ENCODE results near the gene PRSS38. TPM values are rescaled to one million over a fixed set of nuclear protein-coding genes. Genes with fewer than 3 reads are reported as not detected.

The PRSS38 gene
- total RNA-seq, 1 donor from 2014 or later, result not detected

DNA sequence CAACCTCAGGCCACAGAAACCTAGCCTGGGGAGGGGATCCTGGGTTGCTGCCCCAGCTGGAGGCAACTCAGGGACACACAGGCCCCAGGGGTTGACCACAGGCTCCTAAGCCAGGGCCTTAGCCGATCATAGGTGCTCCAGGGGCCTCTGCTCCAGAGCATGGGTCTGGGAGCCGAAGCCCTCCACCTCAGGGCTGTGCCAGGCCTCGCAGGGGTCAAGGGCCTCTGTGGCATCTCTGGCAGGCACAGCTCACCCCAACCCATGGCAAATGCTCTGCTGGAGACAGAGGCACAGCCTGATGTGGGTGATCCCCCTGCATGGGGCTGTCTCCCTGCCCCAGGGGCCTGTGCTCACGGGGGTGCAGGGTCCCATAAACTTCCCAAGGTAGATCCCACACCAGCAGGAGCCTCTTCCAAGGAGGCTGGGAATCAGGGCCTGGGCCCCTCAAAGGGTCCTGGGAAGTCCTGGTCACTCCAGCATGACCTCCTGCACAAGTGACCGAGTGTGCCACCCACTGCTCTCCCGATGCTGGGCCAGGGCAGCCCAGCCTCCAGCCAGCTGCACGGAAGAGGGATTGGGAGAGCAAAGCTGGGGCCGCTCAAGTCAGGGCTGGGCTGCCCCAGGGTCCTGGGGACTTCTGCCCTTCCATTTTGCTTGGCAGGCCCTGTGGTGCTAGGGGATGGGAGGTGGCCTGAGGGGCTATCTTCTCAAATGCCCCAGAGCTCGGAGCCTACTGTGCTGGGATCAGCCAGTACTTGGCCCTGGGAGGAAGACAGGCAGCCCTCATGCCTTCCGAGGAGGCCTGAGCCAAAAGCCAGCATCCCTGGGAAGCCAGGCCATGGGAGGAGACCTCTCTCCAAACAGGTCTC, 22.2 kb upstream of the PRSS38 start:
- DNase-seq, result no peak

DNA sequence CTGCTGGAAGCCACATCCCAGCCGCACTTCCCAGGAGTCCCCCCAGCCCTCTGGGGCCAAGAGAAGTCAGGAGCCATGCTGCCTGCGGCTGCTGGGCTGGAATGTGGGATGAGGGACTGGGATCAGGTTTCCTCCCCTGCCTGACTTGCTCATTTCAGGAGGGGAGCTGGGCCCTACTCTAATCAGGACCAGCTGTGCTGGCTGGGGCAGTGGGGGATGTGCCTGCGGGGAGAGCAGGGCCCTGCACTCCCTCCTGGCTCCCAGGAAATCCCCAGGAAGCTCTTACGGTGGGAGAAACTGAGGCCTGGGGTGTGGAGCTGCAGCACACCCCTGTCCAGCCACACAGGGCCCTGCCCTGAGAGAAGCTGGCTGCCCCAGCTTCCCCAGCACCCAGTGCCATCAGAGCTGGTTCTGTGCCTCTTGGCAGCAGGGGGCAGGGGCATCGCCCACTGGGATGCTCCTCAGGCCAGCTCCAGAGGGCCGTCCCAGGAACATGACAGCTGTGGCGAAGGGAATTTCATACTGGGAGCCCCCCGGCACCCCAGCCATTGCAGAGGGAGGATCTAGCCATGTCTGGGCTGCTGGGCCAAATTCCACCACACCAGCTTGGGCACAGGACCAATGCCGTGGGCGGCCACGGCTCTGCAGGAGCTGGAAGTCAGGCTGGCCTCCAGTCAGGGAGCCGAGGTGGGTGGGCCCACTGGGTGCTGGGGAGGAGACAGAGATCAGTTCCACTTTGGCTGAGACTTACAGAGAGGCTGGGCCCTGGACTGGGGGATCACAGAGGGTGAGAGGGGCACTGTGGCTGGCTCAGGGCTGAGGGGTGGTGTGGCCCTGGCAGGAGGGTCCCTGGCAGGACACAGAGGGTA, 21.3 kb upstream of the PRSS38 start:
- DNase-seq, result no peak

DNA sequence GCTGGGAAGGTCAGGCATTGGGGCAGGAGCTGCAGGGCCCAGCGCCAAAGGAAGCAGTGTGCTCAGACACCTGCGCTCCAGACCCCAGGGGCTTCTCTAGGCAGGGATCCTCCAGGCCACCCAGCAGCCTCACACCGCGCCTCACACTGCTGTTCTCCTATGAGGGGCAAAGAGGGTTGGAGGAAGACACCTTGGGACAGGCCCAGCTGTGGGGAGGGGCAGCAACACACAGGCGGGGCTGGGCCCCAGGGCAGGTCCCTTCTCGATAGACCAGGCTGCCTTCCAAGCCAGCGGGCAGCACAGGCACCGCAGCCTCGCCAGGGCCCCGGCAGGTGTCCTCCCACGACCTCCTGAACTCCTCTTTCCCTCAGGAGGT, 20.7 kb upstream of the PRSS38 start:
- DNase-seq, result no peak

DNA sequence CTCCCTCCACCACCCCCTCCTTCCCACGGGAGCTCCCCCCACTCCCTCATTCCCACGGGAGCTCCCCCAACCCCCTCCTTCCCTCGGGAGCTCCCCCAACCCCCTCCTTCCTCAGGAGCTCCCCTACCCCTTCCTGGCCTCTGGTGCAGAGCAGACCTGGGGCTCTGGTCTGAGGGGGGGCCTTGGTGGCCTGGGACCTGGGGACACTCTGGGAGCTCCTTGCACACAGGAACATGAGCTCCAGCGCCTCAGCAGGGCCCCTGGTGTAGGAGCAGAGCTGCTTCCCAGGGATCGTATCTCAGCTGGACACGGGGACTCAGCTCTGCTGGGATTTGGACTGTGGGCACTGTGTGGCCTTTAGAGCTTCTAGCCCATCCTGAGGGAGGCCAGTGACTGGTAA, 19.7 kb upstream of the PRSS38 start:
- no peak for DNase-seq

DNA sequence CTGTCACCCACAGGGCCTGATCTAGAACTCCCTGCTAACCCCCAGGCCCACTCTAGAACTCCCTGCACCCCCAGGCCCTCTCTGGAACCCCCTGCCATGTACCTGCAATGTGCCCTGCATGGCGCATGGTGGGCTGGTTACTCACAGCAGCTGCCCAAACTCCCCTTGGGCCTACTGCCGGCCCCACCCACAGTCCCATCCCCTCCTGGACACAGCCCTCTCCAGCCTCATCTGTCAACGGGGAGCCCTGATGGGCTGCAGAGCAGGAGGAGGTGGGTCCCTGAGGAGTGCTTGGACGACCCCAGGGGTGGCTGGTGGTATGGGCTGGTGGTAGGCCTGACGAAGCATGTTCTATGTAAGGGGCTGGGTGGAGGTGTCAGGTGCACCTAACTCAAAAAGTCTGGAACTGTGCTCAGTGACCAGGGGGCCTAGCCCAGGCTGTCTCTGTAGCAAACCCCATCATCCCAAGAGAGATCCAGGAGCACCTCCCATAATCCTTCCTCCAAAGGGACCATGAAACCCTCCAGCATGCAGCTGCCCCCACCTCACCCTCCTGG, 19.0 kb upstream of the PRSS38 start:
- DNase-seq, result no peak

DNA sequence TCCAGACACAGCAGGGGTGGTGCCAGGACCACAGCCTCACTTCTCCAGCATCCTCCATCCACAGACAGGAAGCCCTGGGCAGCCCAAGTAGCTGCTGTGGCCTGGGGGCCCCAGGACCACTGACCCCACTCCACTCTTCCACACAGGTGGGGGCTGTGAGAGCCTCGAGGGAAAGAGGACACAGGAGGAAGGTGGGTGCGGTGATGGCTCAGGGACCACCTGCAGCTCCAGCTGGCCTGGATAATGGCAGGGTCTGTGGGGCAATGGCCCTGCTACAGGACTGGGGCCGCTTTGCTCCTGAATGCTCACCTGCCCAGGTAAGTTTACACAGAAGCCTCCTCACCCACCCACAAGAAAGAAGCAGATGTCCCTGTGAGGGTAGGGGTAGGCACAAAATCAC, 18.3 kb upstream of the PRSS38 start:
- no peak for DNase-seq

DNA sequence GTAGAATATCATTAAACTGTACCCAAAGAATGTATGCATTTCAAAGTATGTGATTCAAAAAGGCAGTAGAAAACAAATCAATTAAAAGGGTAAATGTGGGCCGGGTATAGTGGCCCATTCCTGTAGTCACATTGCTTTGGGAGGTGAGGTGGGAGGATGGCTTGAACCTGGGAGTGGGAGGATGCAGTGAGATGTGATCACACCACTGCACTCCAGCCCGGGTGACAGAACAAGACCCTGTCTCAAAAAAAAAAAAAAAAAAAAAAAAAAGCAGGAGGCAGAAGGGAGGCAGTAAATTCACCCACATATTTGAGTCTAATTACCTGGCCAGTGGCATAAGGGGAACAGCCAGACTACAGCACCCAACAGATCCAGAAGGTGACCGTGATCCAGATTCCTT, 17.9 kb upstream of the PRSS38 start:
- no peak for DNase-seq

DNA sequence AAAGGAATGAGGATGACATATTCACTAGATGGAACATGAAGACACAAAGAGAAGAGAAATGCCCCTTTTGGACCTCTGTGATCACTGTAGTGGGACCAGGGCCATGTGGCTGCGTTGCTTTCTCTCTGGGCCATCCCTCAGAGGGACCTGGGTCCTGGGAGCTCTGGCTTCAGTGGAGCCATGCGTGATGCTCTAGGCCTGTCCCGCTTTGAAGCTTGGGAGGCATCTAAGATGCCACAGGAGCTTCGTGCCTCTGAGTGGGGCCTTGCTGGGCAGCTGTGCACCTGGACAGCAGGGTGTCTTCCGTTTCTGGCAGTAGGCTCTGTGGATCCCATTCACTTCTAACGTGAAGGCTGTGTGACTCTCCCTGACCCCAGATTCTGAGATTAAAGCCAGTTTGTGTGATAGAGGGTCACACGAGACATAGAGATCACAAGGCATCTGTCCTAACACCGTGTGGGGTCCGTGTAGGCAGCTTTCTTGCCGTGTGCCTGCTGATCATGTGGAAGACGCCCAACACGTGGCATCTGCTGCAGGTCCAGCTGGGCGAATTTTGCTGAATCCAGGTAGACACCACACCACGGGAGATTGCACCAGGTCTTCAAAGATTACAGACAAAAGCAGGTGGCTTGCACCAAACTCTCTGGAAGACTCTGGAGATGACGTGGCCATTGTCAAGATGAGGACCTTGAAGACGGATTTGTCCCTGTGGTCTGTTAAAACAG, 17.2 kb upstream of the PRSS38 start:
- DNase-seq, result no peak

DNA sequence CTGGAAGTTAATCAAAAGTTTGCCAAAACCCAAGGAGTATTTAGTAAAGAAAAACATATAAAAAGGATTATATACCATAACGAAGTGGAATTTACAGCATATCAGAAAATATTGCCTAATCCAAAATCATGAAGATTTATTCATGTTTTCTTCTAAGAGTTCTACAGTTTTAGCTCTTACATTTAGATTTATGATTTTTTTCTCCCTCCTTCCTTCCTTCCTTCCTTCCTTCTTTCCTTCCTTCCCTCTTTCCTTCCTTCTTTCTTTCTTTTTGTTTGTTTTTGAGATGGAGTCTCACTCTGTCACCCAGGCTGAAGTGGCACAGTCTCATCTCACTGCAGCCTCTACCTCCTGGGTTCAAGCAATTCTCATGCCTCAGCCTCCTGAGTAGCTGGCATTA, 15.7 kb upstream of the PRSS38 start:
- no peak for DNase-seq

DNA sequence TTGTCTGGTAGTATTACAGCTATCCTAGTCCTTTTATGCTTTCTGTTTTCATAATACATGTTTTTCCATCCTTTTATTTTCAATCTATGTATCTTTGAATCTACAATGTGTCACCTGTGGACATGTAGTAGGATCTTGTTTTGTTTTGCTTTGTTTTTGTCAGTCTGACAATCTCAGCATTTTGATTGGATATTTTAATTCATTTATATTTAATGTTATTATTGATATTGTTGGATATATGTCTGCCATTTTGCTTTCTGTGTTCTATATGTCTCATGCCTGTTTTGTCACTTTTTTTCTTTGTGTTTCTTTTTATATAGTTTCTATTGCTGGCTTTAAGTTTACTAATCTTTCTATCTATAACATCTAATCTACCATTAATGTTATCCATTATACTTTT, 11.5 kb upstream of the PRSS38 start:
- DNase-seq, result no peak

DNA sequence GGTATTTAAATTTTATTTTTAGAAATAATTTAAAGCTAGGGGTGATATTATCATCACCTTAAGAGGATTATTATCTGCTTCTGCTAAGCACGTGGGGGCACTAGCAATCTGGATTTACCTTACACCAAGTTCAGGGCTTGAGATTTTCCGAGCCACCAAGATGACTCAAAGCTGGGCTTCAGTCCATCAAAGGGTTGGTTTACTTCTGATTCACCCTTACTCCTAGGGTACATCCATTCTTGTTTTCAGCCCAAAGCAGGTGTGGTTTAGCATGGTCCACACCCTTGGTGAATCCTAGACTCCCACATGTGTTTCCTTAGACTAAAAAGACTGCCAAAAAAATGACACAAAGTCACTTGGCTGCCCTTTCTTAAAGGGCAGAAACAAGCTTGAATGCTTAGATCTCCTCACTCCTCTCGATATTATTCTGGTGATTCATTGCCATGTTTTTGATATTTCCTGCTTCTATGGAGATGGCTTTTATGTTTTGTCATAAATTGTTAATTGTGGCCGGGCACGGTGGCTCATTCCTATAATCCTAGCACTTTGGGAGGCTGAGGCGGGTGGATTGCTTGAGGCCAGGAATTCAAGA, 9.8 kb upstream of the PRSS38 start:
- DNase-seq, result no peak

DNA sequence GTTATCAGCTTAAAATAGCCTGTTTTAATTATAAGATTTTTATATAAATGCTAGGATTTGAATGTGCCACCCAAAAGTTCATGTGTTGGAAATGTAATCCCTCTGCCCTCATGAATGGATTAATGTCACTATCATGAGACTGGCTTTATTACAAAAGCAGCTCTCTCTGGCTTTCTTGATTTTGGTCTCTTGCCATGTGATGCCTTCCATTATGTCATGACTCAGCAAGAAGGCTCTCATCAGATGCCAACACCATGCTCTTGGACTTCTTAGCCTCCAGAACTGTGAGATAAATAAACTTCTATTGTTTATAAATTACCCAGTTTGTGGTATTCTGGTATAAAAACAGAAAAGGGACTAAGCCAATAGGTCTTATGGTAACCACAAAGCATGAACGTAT, 6.9 kb upstream of the PRSS38 start:
- DNase-seq, result no peak

DNA sequence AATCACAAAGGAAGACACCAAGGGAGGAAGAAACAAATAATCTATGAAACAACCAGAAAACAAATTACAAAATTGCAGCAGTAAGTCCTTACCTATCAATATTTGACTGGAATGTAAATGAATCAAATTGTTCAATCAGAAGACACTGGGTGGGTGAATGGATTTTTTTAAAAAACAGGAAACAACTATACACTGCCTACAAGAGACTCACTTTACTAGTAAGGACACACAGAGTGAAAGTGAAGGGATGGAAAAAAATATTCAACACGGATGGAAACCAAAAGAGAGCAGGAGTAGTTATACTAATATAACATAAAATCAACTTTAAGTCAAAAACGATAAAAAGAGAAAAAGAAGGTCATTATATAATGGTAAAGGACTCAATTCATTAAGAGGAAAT, 6.4 kb upstream of the PRSS38 start:
- DNase-seq, result no peak

DNA sequence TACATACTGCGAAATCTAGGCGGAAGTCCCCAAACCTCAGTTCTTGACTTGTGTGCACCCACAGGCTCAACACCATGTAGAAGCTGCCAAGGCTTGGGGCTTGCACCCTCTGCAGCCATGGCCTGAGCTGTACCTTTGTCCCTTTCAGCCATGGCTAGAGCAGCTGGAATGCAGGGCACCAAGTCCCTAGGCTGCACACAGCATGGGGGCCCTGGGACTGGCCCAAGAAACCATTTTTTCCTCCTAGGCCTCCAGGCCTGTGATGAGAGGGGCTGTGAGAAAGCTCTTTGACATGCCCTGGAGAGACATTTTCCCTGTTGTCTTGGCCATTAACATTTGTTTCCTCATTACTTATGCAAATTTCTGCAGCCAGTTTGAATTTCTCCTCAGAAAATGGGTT, 1.5 kb upstream of the PRSS38 start:
- no peak for DNase-seq

DNA sequence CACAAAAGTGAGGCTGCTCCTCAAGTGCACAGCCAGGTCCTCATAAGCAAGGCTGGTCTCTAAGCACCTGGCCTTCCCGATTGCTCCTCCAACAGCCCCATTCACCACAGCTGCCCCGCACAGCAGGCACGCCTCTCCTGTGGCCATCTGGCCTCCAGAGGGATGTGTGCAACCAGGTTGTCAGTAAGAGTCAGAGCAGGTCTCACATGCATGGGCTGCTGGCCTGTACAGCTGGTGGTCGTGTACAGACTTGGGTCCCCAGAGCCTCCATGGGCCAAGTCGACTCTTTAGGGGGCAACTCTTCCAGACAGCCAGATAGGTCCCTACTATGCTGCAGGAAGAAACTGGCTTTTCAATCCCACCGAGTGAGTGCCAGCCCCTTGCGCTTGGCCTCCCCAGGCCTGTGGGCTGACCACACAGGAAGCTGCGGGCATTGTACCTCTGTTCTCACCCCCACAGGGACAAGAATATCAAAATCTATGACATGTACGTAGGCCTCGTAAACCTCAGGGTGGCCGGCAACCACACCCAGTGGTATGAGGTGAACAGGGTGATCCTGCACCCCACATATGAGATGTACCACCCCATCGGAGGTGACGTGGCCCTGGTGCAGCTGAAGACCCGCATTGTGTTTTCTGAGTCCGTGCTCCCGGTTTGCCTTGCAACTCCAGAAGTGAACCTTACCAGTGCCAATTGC, 1.4 kb downstream of the PRSS38 start:
- no peak for DNase-seq

DNA sequence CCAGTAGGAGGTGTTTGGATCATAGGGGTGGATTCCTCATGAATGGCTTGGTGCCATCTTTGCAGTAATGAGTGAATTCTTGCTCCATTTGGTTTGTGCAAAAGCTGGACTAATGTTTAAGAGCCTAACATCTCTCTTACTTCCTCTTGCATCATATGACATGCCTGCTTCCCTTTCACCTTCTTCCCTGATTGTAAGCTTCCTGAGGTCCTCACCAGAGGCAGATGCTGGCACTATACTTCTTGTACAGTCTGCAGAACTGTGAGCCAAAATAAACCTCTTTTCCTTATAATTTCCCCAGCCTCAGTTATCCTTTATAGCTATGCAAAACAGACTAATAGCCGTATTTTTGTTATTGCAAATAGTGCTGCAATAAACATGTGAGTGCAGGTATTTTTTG, 8.1 kb downstream of the PRSS38 start:
- DNase-seq, result no peak

DNA sequence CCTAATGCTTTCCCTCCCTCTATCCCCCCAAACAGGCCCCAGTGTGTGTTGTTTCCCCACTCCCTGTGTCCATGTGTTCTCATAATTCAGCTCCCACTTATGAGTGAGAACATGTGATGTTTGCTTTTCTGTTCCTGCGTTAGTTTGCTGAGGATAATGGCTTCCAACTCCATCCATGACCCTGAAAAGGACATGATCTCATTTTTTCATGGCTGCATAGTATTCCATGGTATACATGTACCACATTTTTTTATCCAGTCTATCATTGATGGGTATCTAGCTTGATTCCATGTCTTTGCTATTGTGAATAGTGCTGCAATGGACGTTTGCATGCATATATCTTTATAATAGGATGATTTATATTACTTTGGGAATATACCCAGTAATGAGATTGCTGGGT, 8.7 kb downstream of the PRSS38 start:
- no peak for DNase-seq

DNA sequence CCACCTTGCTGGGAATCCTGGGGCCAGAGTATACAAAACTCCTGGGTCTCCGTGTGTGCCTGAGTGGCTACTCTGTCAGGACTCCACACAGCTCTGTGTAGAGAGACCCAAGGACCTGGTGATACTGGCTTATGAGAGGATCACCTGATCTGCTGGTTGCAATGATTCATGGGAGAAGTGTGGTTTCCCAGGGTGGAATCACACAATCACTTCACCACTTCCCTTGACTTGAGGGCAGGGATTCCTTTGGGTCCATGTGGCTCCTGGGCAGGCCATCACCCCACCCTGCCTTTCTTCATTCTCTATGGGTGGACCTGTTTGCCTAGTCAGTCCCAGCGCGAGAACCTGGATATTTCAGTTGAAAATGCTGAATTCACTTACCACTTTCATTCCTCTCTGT, 13.3 kb downstream of the PRSS38 start:
- no peak for DNase-seq

DNA sequence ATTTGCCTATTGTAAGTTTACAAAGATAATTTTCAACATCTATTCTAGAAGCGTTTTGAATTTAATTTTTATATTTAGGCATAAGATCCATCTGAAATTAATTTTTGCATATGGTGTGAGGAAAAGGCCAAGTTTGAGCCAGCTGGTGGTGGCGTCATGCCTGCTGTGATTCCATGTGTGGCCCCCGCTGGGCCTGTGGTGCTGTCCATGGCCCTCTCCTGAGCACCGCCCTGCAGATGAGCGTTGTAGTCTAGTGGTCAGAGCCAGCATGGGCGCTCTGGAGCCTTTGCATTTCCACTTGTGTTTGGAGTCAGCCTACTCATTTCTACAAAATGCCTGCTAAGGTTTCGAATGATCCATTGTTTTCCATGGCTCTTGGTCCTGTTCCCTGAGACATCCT, 22.7 kb downstream of the PRSS38 start:
- no peak for DNase-seq

DNA sequence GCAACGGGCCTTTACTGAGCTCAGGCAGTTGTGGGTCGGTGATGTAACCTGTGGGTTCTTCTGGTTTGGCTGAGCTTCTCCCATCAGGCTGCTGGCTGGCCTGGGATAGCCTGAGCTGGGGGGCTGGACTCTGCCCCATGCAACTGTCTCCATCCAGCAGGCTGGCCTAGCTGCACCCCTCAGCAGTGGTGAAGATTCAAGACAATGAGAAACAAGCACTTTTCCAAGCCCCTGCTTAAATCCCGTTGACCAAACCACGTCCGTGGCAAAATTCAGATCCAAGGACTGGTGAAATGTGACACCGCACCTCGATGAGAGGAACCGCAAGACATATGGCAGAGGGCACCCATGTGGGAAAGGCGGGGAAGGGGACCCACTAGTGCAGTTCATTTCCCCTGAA, 25.6 kb downstream of the PRSS38 start:
- no peak for DNase-seq

DNA sequence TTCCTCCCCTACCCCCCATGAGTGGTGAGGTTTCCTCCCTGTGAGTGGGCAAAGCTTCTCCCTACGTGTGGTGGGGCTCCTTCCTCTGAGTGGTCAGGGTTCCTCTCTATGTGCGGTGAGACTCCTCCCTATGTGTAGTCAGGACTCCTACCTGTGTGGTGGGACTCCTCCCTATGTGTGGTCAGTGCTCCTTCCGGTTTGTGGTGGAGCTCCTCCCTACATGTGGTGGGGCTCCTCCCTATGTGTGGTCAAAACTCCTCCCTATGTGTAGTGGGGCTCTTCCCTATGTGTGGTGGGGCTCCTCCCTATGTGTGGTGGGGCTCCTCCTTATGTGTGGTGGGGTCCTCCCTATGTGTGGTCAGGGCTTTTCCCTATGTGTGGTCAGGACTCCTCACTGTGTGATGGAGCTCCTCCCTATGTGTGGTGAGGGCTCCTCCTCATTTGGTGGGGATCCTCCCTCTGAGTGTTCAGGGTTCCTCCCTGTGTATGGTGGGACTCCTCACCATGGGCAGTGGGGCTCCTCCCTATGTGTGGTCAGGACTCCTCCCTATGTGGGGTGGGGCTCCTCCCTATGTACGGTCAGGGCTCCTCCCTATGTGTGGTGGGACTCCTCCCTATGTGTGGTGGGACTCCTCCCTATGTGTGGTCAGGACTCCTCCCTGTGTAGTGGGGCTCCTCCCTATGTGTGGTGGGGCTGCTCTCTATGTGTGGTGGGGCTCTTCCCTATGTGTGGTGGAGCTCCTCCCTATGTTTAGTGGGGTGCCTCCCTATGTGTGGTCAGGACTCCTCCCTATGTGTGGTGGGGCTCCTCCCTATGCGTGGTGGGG, 29.1 kb downstream of the PRSS38 start:
- DNase-seq, result no peak

Data from occipital lobe (tissue), 2 donors.